Neural cell (in vitro differentiated cells): ENCODE measurements around the gene GTF2A1.

ENCODE experiments used
- EP300 ChIP-seq: fragments of 450-650 bp; conservative IDR thresholded peaks from 2 replicates; pipeline ENCODE4 v1.6.1; 2014; ENCODE audit warnings: antibody characterized with exemption, mild to moderate bottlenecking, moderate library complexity; ENCODE audit not compliant: poor library complexity, severe bottlenecking
- EZH2 ChIP-seq: fragments of 200-600, 300-800 bp; shearing (Covaris generic), sonication (generic); IDR thresholded peaks from 2 replicates; pipeline ENCODE4 v1.6.1; 2014; ENCODE audit warnings: antibody characterized with exemption, low read length, borderline replicate concordance, mild to moderate bottlenecking; ENCODE audit not compliant: insufficient read depth, poor library complexity, severe bottlenecking
- MXI1 ChIP-seq: fragments of 450-650 bp; conservative IDR thresholded peaks from 2 replicates; pipeline ENCODE4 v1.6.1; 2014; ENCODE audit warnings: antibody characterized with exemption, mild to moderate bottlenecking; ENCODE audit not compliant: poor library complexity, severe bottlenecking
- POLR2AphosphoS5 ChIP-seq: IDR thresholded peaks from 2 replicates; pipeline ENCODE4 v1.6.1; 2012
- RAD21 ChIP-seq: fragments of 450-650 bp; conservative IDR thresholded peaks from 2 replicates; pipeline ENCODE4 v1.6.1; 2014; ENCODE audit warnings: antibody characterized with exemption, mild to moderate bottlenecking, moderate library complexity
- REST ChIP-seq: IDR thresholded peaks from 2 replicates; pipeline ENCODE4 v1.6.1; 2012; ENCODE audit warnings: borderline replicate concordance
- TAF1 ChIP-seq: IDR thresholded peaks from 2 replicates; pipeline ENCODE4 v1.6.1; 2012; ENCODE audit warnings: low read depth
- TF ChIP-seq, protein P1 (sequence below): fragments of 450-650 bp; IDR thresholded peaks from 2 replicates; pipeline ENCODE4 v1.5.1; 2014; ENCODE audit warnings: antibody characterized with exemption, mild to moderate bottlenecking, moderate library complexity; ENCODE audit not compliant: poor library complexity, severe bottlenecking

DNA sequence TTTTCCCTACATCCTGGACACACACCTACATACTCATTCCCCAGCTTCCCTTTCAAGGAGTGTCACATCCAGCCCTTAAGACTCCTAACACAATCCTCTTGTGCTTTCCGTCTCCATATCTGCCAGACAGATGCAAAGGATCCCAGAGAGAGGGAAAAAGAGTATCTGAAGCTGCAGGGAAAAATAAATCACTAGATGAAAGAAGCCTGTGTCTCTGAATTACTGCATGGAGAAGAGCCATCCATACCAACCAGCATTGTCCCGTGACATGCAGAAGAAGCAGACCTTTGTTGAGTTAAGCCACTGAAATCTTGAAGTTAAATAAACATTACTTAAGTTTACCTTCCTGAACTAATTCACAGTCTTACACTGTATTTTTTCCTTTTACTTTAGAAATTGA is 54.6 kb downstream of the GTF2A1 start:
- TF ChIP-seq, protein P1, sequence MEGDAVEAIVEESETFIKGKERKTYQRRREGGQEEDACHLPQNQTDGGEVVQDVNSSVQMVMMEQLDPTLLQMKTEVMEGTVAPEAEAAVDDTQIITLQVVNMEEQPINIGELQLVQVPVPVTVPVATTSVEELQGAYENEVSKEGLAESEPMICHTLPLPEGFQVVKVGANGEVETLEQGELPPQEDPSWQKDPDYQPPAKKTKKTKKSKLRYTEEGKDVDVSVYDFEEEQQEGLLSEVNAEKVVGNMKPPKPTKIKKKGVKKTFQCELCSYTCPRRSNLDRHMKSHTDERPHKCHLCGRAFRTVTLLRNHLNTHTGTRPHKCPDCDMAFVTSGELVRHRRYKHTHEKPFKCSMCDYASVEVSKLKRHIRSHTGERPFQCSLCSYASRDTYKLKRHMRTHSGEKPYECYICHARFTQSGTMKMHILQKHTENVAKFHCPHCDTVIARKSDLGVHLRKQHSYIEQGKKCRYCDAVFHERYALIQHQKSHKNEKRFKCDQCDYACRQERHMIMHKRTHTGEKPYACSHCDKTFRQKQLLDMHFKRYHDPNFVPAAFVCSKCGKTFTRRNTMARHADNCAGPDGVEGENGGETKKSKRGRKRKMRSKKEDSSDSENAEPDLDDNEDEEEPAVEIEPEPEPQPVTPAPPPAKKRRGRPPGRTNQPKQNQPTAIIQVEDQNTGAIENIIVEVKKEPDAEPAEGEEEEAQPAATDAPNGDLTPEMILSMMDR, result no peak
- TF ChIP-seq POLR2AphosphoS5 (no peak), EZH2 (no peak), TAF1 (no peak), EP300 (no peak), REST (no peak), RAD21 (no peak), MXI1 (no peak)
